Lower leg skin (tissue), 4 donors: ENCODE measurements around the gene EML4. TPM values are rescaled to one million over a fixed set of nuclear protein-coding genes. Genes with fewer than 3 reads are reported as not detected.

ENCODE experiments used
- DNase-seq, 2 donors: peaks; one replicate each; pipeline ENCODE4 v3.0.0-alpha.2; 2019; ENCODE audit warnings: low spot score in 2 of 2
- H3K4me3 ChIP-seq: fragments of 200-600 bp; sonication (generic); 2 replicates; pipeline ENCODE4 v1.5.1; 2017; ENCODE audit warnings: mild to moderate bottlenecking, low read depth; ENCODE audit not compliant: poor library complexity, severe bottlenecking
- CTCF ChIP-seq, 3 donors: fragments of 450-650 bp; IDR thresholded peaks; one replicate each; pipeline ENCODE4 v1.5.1; 2016; ENCODE audit warnings: antibody characterized with exemption in 3 of 3, mild to moderate bottlenecking in 3 of 3, moderate library complexity in 2 of 3
- POLR2A ChIP-seq, 2 donors: fragments of 450-650 bp; IDR thresholded peaks; one replicate each; pipeline ENCODE4 v1.6.1; 2016 to 2017; ENCODE audit warnings: antibody characterized with exemption in 2 of 2, mild to moderate bottlenecking in 1 of 2, moderate library complexity in 1 of 2
- WGBS, 2 donors: methylation state at CpG; one replicate each; pipeline ENCODE4 v1.1.5; 2018; 5-methylcytosine and 5-hydroxymethylcytosine counted together
- intact Hi-C: fragments of 100-400 bp; cut with DNase I; formaldehyde crosslinking; loops from one replicate; pipeline ENCODE4 v1.15.0; 2023; ENCODE audit warnings: low total_unique reads
- total RNA-seq, 4 donors: library from RNA; depleted of rRNA; stranded (reverse); fragments of >200 nt; gene quantifications; one replicate each; pipeline ENCODE4 v1.1.0, GENCODE V29; 2016

Gene EML4
- total RNA-seq, 4 donors from 2014 or later, result 29.5 to 37.4 (median 33.6) TPM

- TF ChIP-seq CTCF (IDR thresholded peaks at IDR 0.05), result no peak
- TF ChIP-seq POLR2A (IDR thresholded peaks at IDR 0.05), result no peak
- WGBS, 2 donors, result 89% methylated on average over 4 of the region's 4 CpGs
- intact Hi-C loops, result no loop called here
- DNase-seq, result no peak
- no peak overlapping the region for H3K4me3 ChIP-seq
Observed at GRCh38 chr2:42156721-42157120, 12.4 kb upstream of the EML4 start.

- TF ChIP-seq CTCF (IDR thresholded peaks at IDR 0.05) (no peak), POLR2A (IDR thresholded peaks at IDR 0.05) (no peak)
- intact Hi-C loops, result no loop called here
- H3K4me3 ChIP-seq, result no peak overlapping the region
Observed at GRCh38 chr2:42161444-42161843, 7.7 kb upstream of the EML4 start.

GRCh38 chr2:42163444-42164045, 5.6 kb upstream of the EML4 start:
- TF ChIP-seq POLR2A (IDR thresholded peaks at IDR 0.05), result no peak
- no peak for TF ChIP-seq CTCF (IDR thresholded peaks at IDR 0.05)
- 77 to 80% methylated on average over 8 of the region's 8 CpGs for WGBS, 2 donors
- intact Hi-C loops, result no loop called here

More at GRCh38 chr2:42161444-42161843, 7.7 kb upstream of the EML4 start:
- no peak for DNase-seq

DNA sequence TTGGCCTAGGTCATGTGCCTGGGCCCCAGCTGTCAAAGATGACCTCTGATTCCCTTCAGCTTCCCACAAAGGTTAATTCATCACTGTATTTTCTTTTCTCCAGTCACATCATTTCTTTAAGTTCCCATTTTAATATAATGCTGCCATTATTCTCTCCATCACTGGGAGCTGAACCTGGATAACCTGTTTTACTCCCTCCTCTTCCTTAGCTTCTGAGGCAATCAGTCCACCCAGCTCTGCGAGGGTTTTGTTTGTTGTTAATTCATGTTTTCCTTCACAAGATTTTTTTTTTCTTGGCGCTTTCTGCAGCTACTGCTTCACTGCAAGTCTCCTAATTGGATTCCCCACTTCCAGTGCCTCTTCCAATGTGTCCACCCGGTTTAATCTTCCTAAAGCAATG, 5.1 kb upstream of the EML4 start:
- WGBS, 2 donors, result 52 to 66% methylated on average over 3 of the region's 3 CpGs
- DNase-seq, result no peak
- no peak for TF ChIP-seq CTCF (IDR thresholded peaks at IDR 0.05)
- TF ChIP-seq POLR2A (IDR thresholded peaks at IDR 0.05), result no peak
- intact Hi-C loops, result no loop called here
- no peak overlapping the region for H3K4me3 ChIP-seq

More at GRCh38 chr2:42163444-42164045, 5.6 kb upstream of the EML4 start:
- no peak for DNase-seq
- no peak overlapping the region for H3K4me3 ChIP-seq

- no peak for DNase-seq
- WGBS, 2 donors, result 44 to 69% methylated on average over 1 of the region's 1 CpG
- no peak overlapping the region for H3K4me3 ChIP-seq
- intact Hi-C loops, result no loop called here
- TF ChIP-seq POLR2A (IDR thresholded peaks at IDR 0.05) (no peak), CTCF (IDR thresholded peaks at IDR 0.05) (no peak)
Observed at GRCh38 chr2:42164971-42165370, 4.2 kb upstream of the EML4 start.

DNA sequence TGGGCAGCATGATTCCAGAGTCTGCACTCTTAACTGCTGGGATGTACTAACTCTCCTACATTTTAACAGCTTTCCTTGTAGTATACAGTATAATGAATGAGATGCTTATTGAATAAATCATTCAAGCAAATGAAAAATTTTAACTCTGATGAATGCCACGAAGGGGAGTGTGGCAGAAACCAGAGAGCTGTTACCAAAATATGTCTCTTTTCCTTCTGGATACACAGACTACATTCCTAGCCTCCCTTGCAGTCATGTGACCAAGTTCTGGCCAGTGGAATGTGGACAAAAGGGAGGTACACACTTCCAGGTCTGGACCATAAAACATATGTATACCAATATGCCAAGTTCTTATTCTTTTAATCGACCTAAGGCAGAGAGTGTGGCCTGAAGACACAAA, 1.7 kb upstream of the EML4 start:
- 46 to 54% methylated on average over 2 of the region's 2 CpGs for WGBS, 2 donors
- no peak for DNase-seq
- intact Hi-C loops, result no loop called here
- no peak for TF ChIP-seq POLR2A (IDR thresholded peaks at IDR 0.05)
- no peak for TF ChIP-seq CTCF (IDR thresholded peaks at IDR 0.05)
- no peak overlapping the region for H3K4me3 ChIP-seq
